ENCODE measurements around the gene HDC. TPM values are rescaled to one million over a fixed set of nuclear protein-coding genes. Genes with fewer than 3 reads are reported as not detected.

HDC gene
- total RNA-seq = not detected in 2 replicates

DNA sequence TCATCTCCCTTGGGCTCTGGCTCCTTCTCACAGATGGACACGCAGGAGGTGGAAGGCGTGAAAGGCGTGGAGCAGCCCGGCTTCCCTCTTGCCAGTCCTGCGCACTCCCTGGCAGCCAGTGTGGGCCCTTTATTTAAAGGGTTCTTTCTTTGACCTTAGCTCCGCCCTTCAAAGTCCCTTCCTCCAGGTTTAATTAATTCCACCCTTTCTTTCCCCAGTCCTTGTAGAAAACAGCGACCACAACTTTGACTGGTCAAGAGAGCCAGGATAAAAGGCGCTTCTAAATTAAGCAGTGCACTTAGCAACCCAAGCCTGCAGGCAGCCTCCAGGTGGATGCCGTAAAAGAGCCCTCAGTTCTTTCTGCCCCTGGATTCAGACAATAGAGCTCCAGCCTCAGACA, at the start of gene HDC:
Gene HDC (minus strand): TSS at position 107 of the 400 bp plus-strand sequence. CDS start 103 bp downstream, at position 4.

Other genes with a start within 250 kb of the HDC start
- gene ATP8B4, start 146.5 kb downstream of the HDC start, total RNA-seq = 0.75 and 1.5 TPM in 2 replicates
- gene SLC27A2, start 83.5 kb downstream of the HDC start, total RNA-seq = not detected in 2 replicates
- 34.2 and 34.6 TPM in 2 replicates for gene GABPB1, start 89.5 kb upstream of the HDC start, total RNA-seq
- 36.3 and 52.0 TPM in 2 replicates for gene USP8, start 158.7 kb upstream of the HDC start, total RNA-seq

All from aortic smooth muscle cell (primary cell).